GM23338 (cell line): ENCODE data around the gene CCDC40. TPM values are rescaled to one million over a fixed set of nuclear protein-coding genes. Genes with fewer than 3 reads are reported as not detected.

Experiments
- ATAC-seq: fragments of 200-7000 bp; cut with Tn5 transposase; 3 replicates; pipeline ENCODE4 v1.9.1; 2020
- DNase-seq: peaks from one replicate; pipeline ENCODE4 v3.0.0-alpha.2; 2015; ENCODE audit warnings: low spot score
- H2AFZ ChIP-seq: fragments of 200-600 bp; sonication (generic); 2 replicates; pipeline ENCODE4 v1.8.0; 2016; ENCODE audit warnings: antibody characterized with exemption, mild to moderate bottlenecking, moderate library complexity
- H3F3A ChIP-seq: fragments of 200-600 bp; sonication (generic); replicated peaks from 2 replicates; pipeline ENCODE4 v1.8.0; 2017; ENCODE audit warnings: antibody characterized with exemption, mixed run types, low read depth
- H3K27ac ChIP-seq: fragments of 200-600 bp; sonication (generic); 2 replicates; pipeline ENCODE4 v1.6.1; 2016; ENCODE audit warnings: low read depth
- H3K27me3 ChIP-seq: fragments of 200-600 bp; sonication (generic); 2 replicates; pipeline ENCODE4 v1.8.0; 2016; ENCODE audit warnings: mild to moderate bottlenecking, mixed run types, moderate library complexity; ENCODE audit not compliant: insufficient read depth
- H3K36me3 ChIP-seq: fragments of 200-600 bp; sonication (generic); 2 replicates; pipeline ENCODE4 v1.8.0; 2016; ENCODE audit warnings: mild to moderate bottlenecking; ENCODE audit not compliant: insufficient read depth
- H3K4me1 ChIP-seq: fragments of 200-600 bp; sonication (generic); 2 replicates; pipeline ENCODE4 v1.8.0; 2016; ENCODE audit warnings: mild to moderate bottlenecking, moderate library complexity; ENCODE audit not compliant: insufficient read depth
- H3K4me2 ChIP-seq: fragments of 200-600 bp; sonication (generic); 2 replicates; pipeline ENCODE4 v1.7.1; 2017; ENCODE audit warnings: mixed run types
- H3K4me3 ChIP-seq: fragments of 200-600 bp; sonication (generic); 2 replicates; pipeline ENCODE4 v1.6.1; 2016; ENCODE audit warnings: mixed run types
- H3K79me2 ChIP-seq: fragments of 200-600 bp; sonication (generic); replicated peaks from 2 replicates; pipeline ENCODE4 v1.8.0; 2017; ENCODE audit warnings: mild to moderate bottlenecking; ENCODE audit not compliant: insufficient read depth
- H3K9me2 ChIP-seq: fragments of 200-600 bp; sonication (generic); 2 replicates; pipeline ENCODE4 v1.8.0; 2017; ENCODE audit not compliant: insufficient read depth
- H4K20me1 ChIP-seq: fragments of 200-600 bp; sonication (generic); replicated peaks from 2 replicates; pipeline ENCODE4 v1.8.0; 2017; ENCODE audit warnings: mild to moderate bottlenecking; ENCODE audit not compliant: insufficient read depth
- H3K27ac Mint-ChIP-seq: 2 replicates; pipeline ENCODE4 v1.8.0; 2020; ENCODE audit warnings: inconsistent platforms, mild to moderate bottlenecking, moderate library complexity, mixed read lengths
- H3K27me3 Mint-ChIP-seq: 3 replicates; pipeline ENCODE4 v1.8.0; 2022; ENCODE audit warnings: low read depth, mild to moderate bottlenecking, moderate library complexity, mixed read lengths, inconsistent platforms; ENCODE audit not compliant: insufficient read depth, poor library complexity
- H3K36me3 Mint-ChIP-seq: 3 replicates; pipeline ENCODE4 v1.8.0; 2021; ENCODE audit warnings: low read depth, mild to moderate bottlenecking, inconsistent platforms, moderate library complexity, mixed read lengths
- H3K4me1 Mint-ChIP-seq: 3 replicates; pipeline ENCODE4 v1.8.0; 2020; ENCODE audit warnings: mild to moderate bottlenecking, inconsistent platforms, mixed read lengths
- H3K4me3 Mint-ChIP-seq: 3 replicates; pipeline ENCODE4 v1.8.0; 2021; ENCODE audit warnings: moderate library complexity, mild to moderate bottlenecking, inconsistent platforms, mixed read lengths
- H3K9me3 Mint-ChIP-seq: 3 replicates; pipeline ENCODE4 v1.8.0; 2020; ENCODE audit warnings: moderate library complexity, mild to moderate bottlenecking, inconsistent platforms, mixed read lengths
- CREB1 ChIP-seq: fragments of 250-450 bp; sonication (Bioruptor Pico); IDR thresholded peaks from 2 replicates; pipeline ENCODE4 v1.5.0; 2020; ENCODE audit warnings: low read depth, mild to moderate bottlenecking, moderate library complexity
- CTCF ChIP-seq, 2 experiments: fragments of 200-600 bp in 1 of 2; sonication (generic) in 1 of 2; conservative IDR thresholded peaks; 2 replicates each; pipeline versions ENCODE4 v1.5.1 to v1.6.1; 2016 to 2017; ENCODE audit warnings: antibody characterized with exemption in 2 of 2, low read depth in 2 of 2, mild to moderate bottlenecking in 2 of 2, moderate library complexity in 1 of 2
- ETS1 ChIP-seq: IDR thresholded peaks from 2 replicates; pipeline ENCODE4 v1.6.1; 2016; ENCODE audit warnings: antibody characterized with exemption
- EZH2 ChIP-seq: fragments of 200-600 bp; sonication (generic); IDR thresholded peaks from one replicate; pipeline ENCODE4 v1.8.0; 2017; ENCODE audit warnings: antibody characterized with exemption, mild to moderate bottlenecking, low read depth; ENCODE audit not compliant: unreplicated experiment
- EZH2phosphoT487 ChIP-seq: fragments of 200-600 bp; sonication (generic); IDR thresholded peaks from one replicate; pipeline ENCODE4 v1.8.1; 2018; ENCODE audit warnings: antibody characterized with exemption; ENCODE audit not compliant: unreplicated experiment
- JUNB ChIP-seq: IDR thresholded peaks from one replicate; pipeline ENCODE4 v1.6.1; 2016; ENCODE audit warnings: antibody characterized with exemption; ENCODE audit not compliant: unreplicated experiment
- NANOG ChIP-seq: IDR thresholded peaks from 2 replicates; pipeline ENCODE4 v1.6.1; 2016; ENCODE audit warnings: antibody characterized with exemption, borderline replicate concordance
- POLR2AphosphoS5 ChIP-seq: IDR thresholded peaks from 2 replicates; pipeline ENCODE4 v1.6.1; 2016; ENCODE audit warnings: antibody characterized with exemption, low read depth
- REST ChIP-seq: IDR thresholded peaks from one replicate; pipeline ENCODE4 v1.6.1; 2018; ENCODE audit warnings: antibody characterized with exemption; ENCODE audit not compliant: unreplicated experiment
- STAT1 ChIP-seq: IDR thresholded peaks from one replicate; pipeline ENCODE4 v1.6.1; 2016; ENCODE audit warnings: antibody characterized with exemption; ENCODE audit not compliant: unreplicated experiment
- ZNF114 ChIP-seq: fragments of 250-450 bp; sonication (Bioruptor Pico); IDR thresholded peaks from 2 replicates; pipeline ENCODE4 v1.5.0; 2020; ENCODE audit warnings: mild to moderate bottlenecking, moderate library complexity
- ZNF331 ChIP-seq: fragments of 250-450 bp; sonication (Bioruptor Pico); IDR thresholded peaks from 2 replicates; pipeline ENCODE4 v1.5.0; 2020; ENCODE audit warnings: low read depth, mild to moderate bottlenecking, moderate library complexity
- ZNF462 ChIP-seq: fragments of 250-450 bp; sonication (Bioruptor Pico); IDR thresholded peaks from 2 replicates; pipeline ENCODE4 v1.5.0; 2020; ENCODE audit warnings: mild to moderate bottlenecking, moderate library complexity
- polyA plus RNA-seq: library from polyadenylated mRNA; unstranded; fragments of >200 nt; fragmentation: Nextera tagmentation; extraction: Ambion mirVana; gene quantifications from 2 replicates; pipeline ENCODE4 v1.2.1, GENCODE V29; 2016
- total RNA-seq: library from RNA; depleted of rRNA; stranded (reverse); fragments of >200 nt; shearing (Covaris generic); gene quantifications from 2 replicates; pipeline ENCODE4 v1.2.3, GENCODE V29; 2014

The CCDC40 gene
- total and polyA plus RNA-seq, 2 experiments from 2014 or later, result 7.6 to 8.1 TPM

GRCh38 chr17:80108036-80108971, 71.9 kb downstream of the CCDC40 start:
- Mint-ChIP-seq H3K27ac (no peak overlapping the region), H3K4me1 (peaks cover 17% of the 10 kb centered on the region), H3K4me3 (no peak overlapping the region), H3K27me3 (peaks cover 2% of the 10 kb centered on the region), H3K9me3 (no peaks in the 10 kb centered on the region; the same call in 2 of the 3 replicates), H3K36me3 (peaks cover 3% of the 10 kb centered on the region)
- Histone ChIP-seq H3F3A (no peaks in the 10 kb centered on the region), H3K79me2 (no peaks in the 10 kb centered on the region), H2AFZ (no peak overlapping the region), H3K36me3 (no peaks in the 10 kb centered on the region), H3K9me2 (no peaks in the 10 kb centered on the region), H3K4me1 (peaks cover 2% of the 10 kb centered on the region; the same call in 1 of the 2 replicates), H3K27ac (no peak overlapping the region), H3K27me3 (no peaks in the 10 kb centered on the region), H3K4me2 (no peak overlapping the region), H4K20me1 (no peaks in the 10 kb centered on the region), H3K4me3 (no peak overlapping the region)
- TF ChIP-seq POLR2AphosphoS5 (no peak), CTCF (conservative IDR thresholded peaks at IDR 0.05; ENCODE audit: low read depth in 2 of 2) (no peak), ZNF331 (CRISPR knock-in tag) (no peak), REST (no peak), CREB1 (no peak), STAT1 (no peak), JUNB (no peak), EZH2 (no peak), EZH2phosphoT487 (no peak), ZNF114 (no peak), NANOG (no peak), ZNF462 (CRISPR knock-in tag) (no peak), ETS1 (no peak)
- DNase-seq (no peak), ATAC-seq (no peak)
